GM23248 (cell line): ENCODE data around the gene GTF2A2. TPM values are rescaled to one million over a fixed set of nuclear protein-coding genes. Genes with fewer than 3 reads are reported as not detected.

ENCODE experiments used
- DNase-seq: peaks from one replicate; pipeline ENCODE4 v3.0.0-alpha.2; 2015
- H2AFZ ChIP-seq: fragments of 200-600 bp; sonication (generic); 2 replicates; pipeline ENCODE4 v1.6.1; 2016; ENCODE audit warnings: antibody characterized with exemption
- H3F3A ChIP-seq: fragments of 200-600 bp; sonication (generic); 2 replicates; pipeline ENCODE4 v1.6.1; 2016; ENCODE audit warnings: mild to moderate bottlenecking, antibody characterized with exemption, mixed run types; ENCODE audit not compliant: insufficient read depth
- H3K27ac ChIP-seq: fragments of 200-600 bp; sonication (generic); 2 replicates; pipeline ENCODE4 v1.5.1; 2016; ENCODE audit warnings: mild to moderate bottlenecking
- H3K27me3 ChIP-seq: fragments of 200-600 bp; sonication (generic); replicated peaks from 2 replicates; pipeline ENCODE4 v1.6.1; 2016; ENCODE audit warnings: mild to moderate bottlenecking; ENCODE audit not compliant: insufficient read depth
- H3K36me3 ChIP-seq: fragments of 200-600 bp; sonication (generic); 2 replicates; pipeline ENCODE4 v1.6.1; 2016; ENCODE audit warnings: low read depth, mild to moderate bottlenecking
- H3K4me1 ChIP-seq: fragments of 200-600 bp; sonication (generic); 2 replicates; pipeline ENCODE4 v1.6.1; 2016; ENCODE audit warnings: mild to moderate bottlenecking; ENCODE audit not compliant: insufficient read depth
- H3K4me2 ChIP-seq: fragments of 200-600 bp; sonication (generic); one replicate; pipeline ENCODE4 v1.6.1; 2016; ENCODE audit warnings: mild to moderate bottlenecking; ENCODE audit not compliant: unreplicated experiment
- H3K4me3 ChIP-seq: fragments of 200-600 bp; sonication (generic); 2 replicates; pipeline ENCODE4 v1.5.1; 2016; ENCODE audit warnings: mild to moderate bottlenecking
- H3K79me2 ChIP-seq: fragments of 200-600 bp; sonication (generic); 2 replicates; pipeline ENCODE4 v1.6.1; 2016; ENCODE audit warnings: mild to moderate bottlenecking; ENCODE audit not compliant: insufficient read depth
- H3K9ac ChIP-seq: fragments of 200-600 bp; sonication (generic); 2 replicates; pipeline ENCODE4 v1.6.1; 2016; ENCODE audit warnings: mild to moderate bottlenecking
- H3K9me2 ChIP-seq: fragments of 200-600 bp; sonication (generic); 2 replicates; pipeline ENCODE4 v1.6.1; 2016; ENCODE audit warnings: mixed run types, mild to moderate bottlenecking, moderate library complexity; ENCODE audit not compliant: insufficient read depth
- H3K9me3 ChIP-seq: fragments of 200-600 bp; sonication (generic); one replicate; pipeline ENCODE4 v1.6.1; 2017; ENCODE audit warnings: low read depth
- H4K20me1 ChIP-seq: fragments of 200-600 bp; sonication (generic); 2 replicates; pipeline ENCODE4 v1.6.0; 2016; ENCODE audit not compliant: insufficient read depth
- EZH2 ChIP-seq: fragments of 200-600 bp; sonication (generic); IDR thresholded peaks from 2 replicates; pipeline ENCODE4 v1.6.1; 2018; ENCODE audit warnings: antibody characterized with exemption, mild to moderate bottlenecking; ENCODE audit not compliant: insufficient read depth, poor library complexity, severe bottlenecking
- EZH2phosphoT487 ChIP-seq: fragments of 200-600 bp; sonication (generic); IDR thresholded peaks from 2 replicates; pipeline ENCODE4 v1.6.1; 2018; ENCODE audit warnings: antibody characterized with exemption, moderate library complexity, mild to moderate bottlenecking, low read depth; ENCODE audit not compliant: insufficient read depth
- WGBS, 2 experiments: methylation state at CpG; one replicate each; pipeline ENCODE4 v1.1.6; 2015 to 2017; ENCODE audit warnings: low lambda C conversion rate in 2 of 2, low coverage in 1 of 2; ENCODE audit errors: missing lambda C conversion rate in 2 of 2; 5-methylcytosine and 5-hydroxymethylcytosine counted together
- in situ Hi-C: fragments of 300-500 bp; cut with MboI; formaldehyde crosslinking; loops from 2 replicates; pipeline ENCODE4 v1.15.0; 2020
- polyA plus RNA-seq: library from polyadenylated mRNA; unstranded; fragments of >200 nt; fragmentation: Nextera tagmentation; extraction: Ambion mirVana; gene quantifications from 2 replicates; pipeline ENCODE4 v1.2.1, GENCODE V29; 2016
- total RNA-seq: library from RNA; depleted of rRNA; stranded (reverse); fragments of >200 nt; shearing (Covaris generic); gene quantifications from 2 replicates; pipeline ENCODE4 v1.2.3, GENCODE V29; 2014

GTF2A2 gene
- total and polyA plus RNA-seq, 2 experiments from 2014 or later, result 30.8 to 247 TPM

DNA sequence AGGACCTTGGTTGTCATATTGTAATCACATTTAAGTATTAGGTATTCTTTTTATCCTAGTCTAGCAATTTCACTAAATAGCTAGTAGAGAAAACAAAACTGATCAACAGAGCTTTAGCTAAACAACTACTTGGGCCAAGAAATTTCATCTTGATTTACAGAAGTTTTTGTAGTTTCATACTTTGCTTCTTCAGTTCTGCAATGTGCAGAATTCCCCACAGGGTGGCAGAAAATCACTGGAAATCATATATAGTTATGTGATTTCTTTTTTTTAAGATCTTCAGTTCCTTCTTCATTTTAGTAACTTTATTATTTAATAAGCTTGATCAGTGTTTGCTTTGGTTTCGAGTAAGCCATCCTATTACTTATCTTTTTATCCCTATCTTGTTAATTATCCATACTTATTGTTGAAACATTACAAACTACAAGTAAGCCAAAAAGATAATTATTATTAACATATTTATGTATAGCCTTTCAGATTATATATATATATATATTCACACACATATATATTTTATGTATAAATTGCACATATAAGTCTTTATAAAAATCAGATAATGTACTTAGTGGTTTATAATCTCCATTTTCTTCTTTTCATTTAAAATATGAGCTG, 34.0 kb upstream of the GTF2A2 start:
- 0 out of 2 replicates have a peak, but pooled peaks cover 6% of the 10 kb centered on the region for H3K36me3 ChIP-seq
- no peak overlapping the region for H3K4me3 ChIP-seq
- H2AFZ ChIP-seq, result no peak overlapping the region
- peak; percentile 67 for DNase-seq
- peaks cover 15% of the 10 kb centered on the region for H3K4me1 ChIP-seq
- no peak overlapping the region for H3K4me2 ChIP-seq
- H3K9ac ChIP-seq, result no peak overlapping the region
- H3F3A ChIP-seq, result peaks cover 36% of the 10 kb centered on the region
- TF ChIP-seq EZH2, result no peak
- no peak for TF ChIP-seq EZH2phosphoT487
- H3K9me3 ChIP-seq, result no peaks in the 10 kb centered on the region
- no peaks in the 10 kb centered on the region for H3K27me3 ChIP-seq
- peaks cover 27% of the 10 kb centered on the region for H3K79me2 ChIP-seq
- no peaks in the 10 kb centered on the region for H3K9me2 ChIP-seq
- in situ Hi-C loops, result no loop called here
- no peak overlapping the region for H3K27ac ChIP-seq
- WGBS, 2 experiments, result 8 to 11% methylated on average over 1 of the region's 1 CpG
- H4K20me1 ChIP-seq, result no peaks in the 10 kb centered on the region; the same call in 1 of the 2 replicates

DNA sequence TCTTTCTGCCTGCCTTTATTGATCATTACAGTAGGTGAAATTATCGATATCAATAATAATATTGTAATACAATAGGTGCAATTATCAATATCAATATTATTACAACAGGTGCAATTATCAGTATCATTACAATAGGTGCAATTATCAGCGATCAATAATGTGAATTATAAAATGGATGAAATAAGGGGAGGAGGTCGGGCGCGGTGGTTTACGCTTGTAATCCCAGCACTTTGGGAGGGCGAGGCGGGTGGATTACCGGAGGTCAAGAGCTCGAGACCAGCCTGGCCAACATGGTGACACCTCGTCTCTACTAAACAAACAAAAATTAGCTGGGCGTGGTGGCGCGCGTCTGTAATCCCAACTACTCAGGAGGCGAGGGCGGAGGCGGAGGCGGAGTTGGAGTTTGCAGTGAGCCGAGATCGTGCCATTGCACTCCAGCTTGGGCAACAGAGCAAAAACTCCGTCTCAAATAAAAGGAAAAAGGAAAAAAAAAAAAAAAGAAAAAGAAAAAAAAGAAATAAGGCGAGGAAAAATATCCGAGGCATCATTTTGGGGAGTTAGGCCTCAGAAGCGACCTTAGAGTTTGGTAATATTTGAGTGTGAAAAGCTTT, 32.4 kb upstream of the GTF2A2 start:
- peak overlapping the region; percentile 99 for H3K27ac ChIP-seq
- in situ Hi-C loops, result no loop called here
- no peaks in the 10 kb centered on the region for H3K9me2 ChIP-seq
- peak overlapping the region; percentile 96 for H3K4me2 ChIP-seq
- TF ChIP-seq EZH2phosphoT487, result no peak
- TF ChIP-seq EZH2, result no peak
- H2AFZ ChIP-seq, result peak overlapping the region; percentile 95
- H3K4me1 ChIP-seq, result peaks cover 29% of the 10 kb centered on the region
- DNase-seq, result peak; percentile 86
- 2% methylated on average over 25 of the region's 25 CpGs for WGBS, 2 experiments
- H3F3A ChIP-seq, result peaks cover 50% of the 10 kb centered on the region
- H3K4me3 ChIP-seq, result peak overlapping the region; percentile 98
- peaks cover 8% of the 10 kb centered on the region; the same call in 1 of the 2 replicates for H4K20me1 ChIP-seq
- H3K36me3 ChIP-seq, result 0 out of 2 replicates have a peak, but pooled peaks cover 6% of the 10 kb centered on the region
- peaks cover 43% of the 10 kb centered on the region for H3K79me2 ChIP-seq
- H3K9ac ChIP-seq, result peak overlapping the region; percentile 99
- H3K27me3 ChIP-seq, result no peaks in the 10 kb centered on the region
- no peaks in the 10 kb centered on the region for H3K9me3 ChIP-seq

DNA sequence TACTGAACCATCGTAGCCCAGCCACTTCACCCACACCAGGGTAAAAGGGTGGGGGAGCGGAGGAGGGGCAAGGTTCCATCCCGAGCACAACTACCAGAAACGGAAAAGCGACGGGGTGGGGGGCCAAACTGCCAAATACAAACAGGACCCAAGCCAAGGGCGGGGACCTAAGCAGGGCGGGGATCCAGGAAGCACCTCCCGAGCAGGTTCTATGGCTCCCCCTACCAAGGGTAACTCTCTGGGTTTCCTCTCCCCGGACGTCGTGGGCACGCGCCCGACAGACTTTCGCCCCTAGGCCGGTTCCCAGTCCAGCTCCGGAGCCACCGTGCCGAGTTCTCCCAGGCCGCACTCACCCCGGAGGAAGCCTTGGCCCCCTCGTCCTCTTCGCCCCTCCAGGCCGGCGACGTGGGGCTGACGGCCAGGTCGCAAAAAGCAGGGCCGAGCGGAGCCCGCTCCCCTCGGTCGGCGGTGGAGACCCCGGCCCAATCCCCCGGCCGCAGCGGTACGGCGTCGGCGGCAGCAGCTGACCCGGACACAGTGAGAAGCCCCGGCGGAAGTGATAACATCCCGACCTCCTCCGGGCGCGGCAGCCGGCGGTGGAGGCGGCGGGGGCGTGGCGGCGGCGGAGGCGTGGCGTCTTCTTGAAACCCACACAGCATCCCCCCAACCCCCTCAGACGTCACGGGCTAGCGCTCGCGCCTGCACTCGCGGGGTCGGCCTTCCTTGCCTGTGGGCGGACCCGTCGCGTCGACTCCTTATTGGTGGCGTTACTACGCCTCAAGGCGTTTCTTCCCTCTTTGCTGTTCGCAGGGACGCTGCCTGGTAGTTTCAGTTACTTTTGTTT, 31.7 kb upstream of the GTF2A2 start, which contains the start of gene BNIP2:
BNIP2 (minus strand) TSS at position 539 of the 844 bp plus-strand sequence. CDS start 6,863 bp downstream, outside the sequence.
- Histone ChIP-seq H3K36me3 (0 out of 2 replicates have a peak, but pooled peaks cover 6% of the 10 kb centered on the region), H3K9me3 (no peaks in the 10 kb centered on the region), H3K4me2 (peak within 1 kb of the TSS; percentile 98), H3K27me3 (no peaks in the 10 kb centered on the region), H3K79me2 (peaks cover 50% of the 10 kb centered on the region), H3K9ac (peak within 1 kb of the TSS; percentile 99), H3F3A (peaks cover 50% of the 10 kb centered on the region), H3K4me1 (peaks cover 29% of the 10 kb centered on the region), H3K27ac (peak within 1 kb of the TSS; percentile 99), H2AFZ (peak within 1 kb of the TSS; percentile 95), H3K9me2 (no peaks in the 10 kb centered on the region), H3K4me3 (peak within 1 kb of the TSS; percentile 98), H4K20me1 (peaks cover 8% of the 10 kb centered on the region; the same call in 1 of the 2 replicates)
- peak; percentile 99 for DNase-seq
- WGBS, 2 experiments, result 1 to 2% methylated on average over 39 to 76 of the region's 78 CpGs
- in situ Hi-C loops, result no loop called here
- no peak for TF ChIP-seq EZH2phosphoT487
- no peak for TF ChIP-seq EZH2

DNA sequence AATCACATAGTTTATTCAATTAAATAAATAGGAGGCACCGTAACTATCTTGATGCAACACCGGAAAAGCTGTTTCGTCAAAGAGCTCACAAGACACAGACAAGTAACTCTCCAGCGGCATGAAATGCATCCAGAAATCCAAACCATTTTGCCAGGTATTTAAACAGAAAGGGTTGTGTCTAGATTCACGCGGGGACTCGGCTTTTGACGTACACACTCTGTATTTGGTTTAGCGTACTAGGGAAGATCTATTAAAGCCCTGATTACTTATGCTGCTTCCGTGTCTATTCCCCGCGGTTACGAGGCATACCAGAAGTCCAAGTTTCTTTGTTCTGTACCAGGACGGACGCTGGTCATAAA, 31.1 kb upstream of the GTF2A2 start:
- WGBS, 2 experiments, result 1% methylated on average over 15 of the region's 15 CpGs
- Histone ChIP-seq H3F3A (peaks cover 50% of the 10 kb centered on the region), H3K79me2 (peaks cover 56% of the 10 kb centered on the region), H3K4me2 (peak overlapping the region; percentile 98), H3K36me3 (0 out of 2 replicates have a peak, but pooled peaks cover 6% of the 10 kb centered on the region), H3K4me3 (peak overlapping the region; percentile 98), H3K27ac (peak overlapping the region; percentile 99), H4K20me1 (peaks cover 8% of the 10 kb centered on the region; the same call in 1 of the 2 replicates), H3K9me3 (no peaks in the 10 kb centered on the region), H3K4me1 (peaks cover 29% of the 10 kb centered on the region), H3K9me2 (no peaks in the 10 kb centered on the region), H2AFZ (peak overlapping the region; percentile 95), H3K9ac (peak overlapping the region; percentile 99), H3K27me3 (no peaks in the 10 kb centered on the region)
- no peak for TF ChIP-seq EZH2
- no peak for TF ChIP-seq EZH2phosphoT487
- DNase-seq, result peak; percentile 83
- in situ Hi-C loops, result no loop called here
